GM12872 (cell line): ENCODE measurements around the gene MAP2K5.

Experiments used
- CTCF ChIP-seq: IDR thresholded peaks from 3 replicates; pipeline ENCODE4 v1.5.1; 2011; ENCODE audit warnings: low read depth, mild to moderate bottlenecking, low read length, moderate library complexity; ENCODE audit not compliant: insufficient read depth

MAP2K5 gene

GRCh38 chr15:67528513-67528912 lies 14.0 kb upstream of the MAP2K5 start:
- TF ChIP-seq CTCF: no peak

GRCh38 chr15:67531379-67531914 lies 11.1 kb upstream of the MAP2K5 start:
- no peak for TF ChIP-seq CTCF

- TF ChIP-seq CTCF: no peak
These were observed 8.6 kb upstream of the MAP2K5 start for GRCh38 chr15:67533873-67534272.

GRCh38 chr15:67534360-67534759 lies 8.1 kb upstream of the MAP2K5 start:
- no peak for TF ChIP-seq CTCF

GRCh38 chr15:67537771-67538170 lies 4.7 kb upstream of the MAP2K5 start:
- no peak for TF ChIP-seq CTCF

- TF ChIP-seq CTCF: no peak
These were observed 830 bp downstream of the MAP2K5 start for GRCh38 chr15:67543348-67543718.

GRCh38 chr15:67544475-67544874 lies 2.0 kb downstream of the MAP2K5 start:
- TF ChIP-seq CTCF: no peak

- TF ChIP-seq CTCF: no peak
These were observed 3.4 kb downstream of the MAP2K5 start for GRCh38 chr15:67545864-67546263.
